CD14-positive monocyte (primary cell): ENCODE measurements around the gene BCO1. TPM values are rescaled to one million over a fixed set of nuclear protein-coding genes. Genes with fewer than 3 reads are reported as not detected.
"Not testable (repeated sequence)": the region's sequence is repeated elsewhere in the genome, so short reads cannot be mapped to it uniquely, and the experiment has no call there.

ENCODE experiments used
- DNase-seq, 3 donors: peaks; one replicate each; pipeline ENCODE4 v3.0.0-alpha.2; 2011 to 2022
- H2AFZ ChIP-seq: 2 replicates; pipeline ENCODE4 v1.6.0; 2012; ENCODE audit warnings: mild to moderate bottlenecking, low read depth, low read length, inconsistent platforms; ENCODE audit not compliant: insufficient read depth, poor library complexity, severe bottlenecking
- H3K27ac ChIP-seq, 2 donors: 1 replicate in 1 of 2; 2 replicates in 1 of 2; pipeline ENCODE4 v1.5.1; 2012 to 2013; ENCODE audit warnings: low read length in 2 of 2, control low read depth in 1 of 2, inconsistent platforms in 1 of 2, low read depth in 1 of 2, mild to moderate bottlenecking in 1 of 2
- H3K27me3 ChIP-seq, 2 donors: one replicate each; pipeline versions ENCODE4 v1.6.0 to v1.6.1; 2011 to 2013; ENCODE audit warnings: low read length in 2 of 2; ENCODE audit not compliant: control insufficient read depth in 2 of 2, insufficient read depth in 2 of 2
- H3K36me3 ChIP-seq, 2 donors: replicated peaks in 1 of 2; 1 replicate in 1 of 2; 2 replicates in 1 of 2; pipeline versions ENCODE4 v1.5.1 to v1.6.1; 2012 to 2013; ENCODE audit warnings: low read length in 2 of 2, control low read depth in 1 of 2, inconsistent platforms in 1 of 2, mild to moderate bottlenecking in 1 of 2; ENCODE audit not compliant: insufficient read depth in 2 of 2, control insufficient read depth in 1 of 2
- H3K4me1 ChIP-seq, 2 donors: 1 replicate in 1 of 2; 2 replicates in 1 of 2; pipeline versions ENCODE4 v1.5.1 to v1.6.1; 2012 to 2013; ENCODE audit warnings: low read length in 2 of 2, control low read depth in 1 of 2, inconsistent platforms in 1 of 2, mild to moderate bottlenecking in 1 of 2, moderate library complexity in 1 of 2; ENCODE audit not compliant: insufficient read depth in 2 of 2, control insufficient read depth in 1 of 2
- H3K4me2 ChIP-seq: replicated peaks from 2 replicates; pipeline ENCODE3; 2012; ENCODE audit warnings: low read length, moderate library complexity, mild to moderate bottlenecking; ENCODE audit not compliant: poor library complexity, severe bottlenecking; ENCODE audit errors: extremely low read depth
- H3K4me3 ChIP-seq, 3 experiments: fragments of 200-600 bp in 1 of 3; sonication (generic) in 1 of 3; replicated peaks in 1 of 3; 1 replicate in 2 of 3; 2 replicates in 1 of 3; pipeline ENCODE4 v1.5.1; 2011 to 2013; ENCODE audit warnings: low read length in 3 of 3, mild to moderate bottlenecking in 3 of 3, control low read depth in 2 of 3, low read depth in 2 of 3, inconsistent platforms in 1 of 3, moderate library complexity in 1 of 3
- H3K79me2 ChIP-seq: 2 replicates; pipeline ENCODE4 v1.6.0; 2012; ENCODE audit warnings: mild to moderate bottlenecking, control low read depth, inconsistent platforms, low read length, moderate library complexity; ENCODE audit not compliant: insufficient read depth
- H3K9ac ChIP-seq: 2 replicates; pipeline ENCODE4 v1.6.0; 2017; ENCODE audit warnings: low read length, mild to moderate bottlenecking; ENCODE audit not compliant: insufficient read depth, poor library complexity, severe bottlenecking
- H3K9me3 ChIP-seq, 2 donors: replicated peaks in 1 of 2; 1 replicate in 1 of 2; 2 replicates in 1 of 2; pipeline versions ENCODE4 v1.5.1 to v1.6.1; 2012 to 2013; ENCODE audit warnings: low read length in 2 of 2, control low read depth in 1 of 2; ENCODE audit not compliant: control insufficient read depth in 1 of 2, insufficient read depth in 1 of 2
- H4K20me1 ChIP-seq: 2 replicates; pipeline ENCODE4 v1.6.0; 2012; ENCODE audit warnings: mild to moderate bottlenecking, low read length, control low read depth, moderate library complexity; ENCODE audit not compliant: insufficient read depth
- H3K27ac Mint-ChIP-seq, 7 donors: one replicate each; pipeline ENCODE4 v1.8.0; 2020; ENCODE audit warnings: mild to moderate bottlenecking in 7 of 7, mixed read lengths in 7 of 7, moderate library complexity in 6 of 7, inconsistent platforms in 2 of 7
- H3K27me3 Mint-ChIP-seq, 3 donors: one replicate each; pipeline ENCODE4 v1.8.0; 2021 to 2022; ENCODE audit warnings: low read depth in 3 of 3, mild to moderate bottlenecking in 3 of 3, mixed read lengths in 3 of 3, moderate library complexity in 3 of 3, inconsistent platforms in 1 of 3
- H3K36me3 Mint-ChIP-seq, 2 donors: one replicate each; pipeline ENCODE4 v1.8.0; 2020; ENCODE audit warnings: mixed read lengths in 2 of 2, inconsistent platforms in 1 of 2, mild to moderate bottlenecking in 1 of 2
- H3K4me1 Mint-ChIP-seq: one replicate; pipeline ENCODE4 v1.8.0; 2020; ENCODE audit warnings: mild to moderate bottlenecking, mixed read lengths
- H3K4me3 Mint-ChIP-seq, 2 donors: one replicate each; pipeline ENCODE4 v1.8.0; 2020; ENCODE audit warnings: mild to moderate bottlenecking in 2 of 2, mixed read lengths in 2 of 2, moderate library complexity in 1 of 2
- H3K9me3 Mint-ChIP-seq, 7 donors: one replicate each; pipeline ENCODE4 v1.8.0; 2020 to 2022; ENCODE audit warnings: mixed read lengths in 7 of 7, mild to moderate bottlenecking in 6 of 7, moderate library complexity in 6 of 7, inconsistent platforms in 2 of 7
- WGBS: methylation state at CpG from one replicate; pipeline ENCODE4 v1.1.5; 2013; ENCODE audit warnings: missing lambda C conversion rate; ENCODE audit not compliant: insufficient coverage; 5-methylcytosine and 5-hydroxymethylcytosine counted together
- intact Hi-C, 2 donors: fragments of 100-400 bp; cut with micrococcal nuclease; formaldehyde crosslinking; loops; one replicate each; pipeline versions ENCODE4 v1.15.0 to v1.15.1; 2023
- polyA plus RNA-seq, 3 donors: library from polyadenylated mRNA; depleted of rRNA in 1 of 3; unstranded in 2 of 3; stranded (reverse) in 1 of 3; fragments of 300-500 nt in 2 of 3; fragments of >200 nt in 1 of 3; fragmentation: Illumina TruSeq in 2 of 3; gene quantifications; 1 replicate in 2 of 3; 2 replicates in 1 of 3; pipeline ENCODE4 v1.2.3, GENCODE V29; 2012 to 2021
- TF ChIP-seq, protein P1 (sequence below): fragments of 200-600 bp; IDR thresholded peaks from one replicate; pipeline ENCODE4 v1.8.0; 2022; ENCODE audit warnings: antibody characterized with exemption, mild to moderate bottlenecking

Gene BCO1
- polyA plus RNA-seq, 3 donors, result not detected

DNA sequence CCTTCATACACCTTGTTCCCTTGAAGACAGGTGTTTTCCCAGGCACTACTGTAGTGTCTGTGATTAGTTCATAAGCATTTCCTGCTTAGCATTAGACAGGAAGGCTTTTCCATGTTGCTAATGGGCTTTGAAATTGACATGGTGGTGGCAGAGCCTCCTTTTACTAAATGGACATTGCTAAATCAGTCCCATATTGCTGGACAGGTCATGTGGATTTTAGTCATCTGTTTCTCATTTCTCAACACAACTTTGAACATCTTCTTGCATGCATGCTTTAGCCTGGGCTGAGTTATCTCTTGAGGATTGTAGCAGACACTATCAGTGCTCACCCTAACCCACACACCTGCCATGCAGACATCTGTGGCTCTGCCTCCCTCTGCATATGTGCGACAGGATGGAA lies 13.7 kb upstream of the BCO1 start:
- WGBS, result no CpG with 5 or more reads among the region's 1 CpG
- Histone ChIP-seq H3K27me3 (no peaks in the 10 kb centered on the region), H3K27ac (no peak overlapping the region), H3K4me1 (no peaks in the 10 kb centered on the region), H3K79me2 (no peaks in the 10 kb centered on the region), H3K9me3 (no peaks in the 10 kb centered on the region), H3K9ac (no peak overlapping the region), H3K4me2 (no peak overlapping the region), H4K20me1 (no peaks in the 10 kb centered on the region), H2AFZ (no peak overlapping the region), H3K4me3 (no peak overlapping the region), H3K36me3 (no peaks in the 10 kb centered on the region)
- H3K4me3 Mint-ChIP-seq, result no peak overlapping the region
- TF ChIP-seq, protein P1, sequence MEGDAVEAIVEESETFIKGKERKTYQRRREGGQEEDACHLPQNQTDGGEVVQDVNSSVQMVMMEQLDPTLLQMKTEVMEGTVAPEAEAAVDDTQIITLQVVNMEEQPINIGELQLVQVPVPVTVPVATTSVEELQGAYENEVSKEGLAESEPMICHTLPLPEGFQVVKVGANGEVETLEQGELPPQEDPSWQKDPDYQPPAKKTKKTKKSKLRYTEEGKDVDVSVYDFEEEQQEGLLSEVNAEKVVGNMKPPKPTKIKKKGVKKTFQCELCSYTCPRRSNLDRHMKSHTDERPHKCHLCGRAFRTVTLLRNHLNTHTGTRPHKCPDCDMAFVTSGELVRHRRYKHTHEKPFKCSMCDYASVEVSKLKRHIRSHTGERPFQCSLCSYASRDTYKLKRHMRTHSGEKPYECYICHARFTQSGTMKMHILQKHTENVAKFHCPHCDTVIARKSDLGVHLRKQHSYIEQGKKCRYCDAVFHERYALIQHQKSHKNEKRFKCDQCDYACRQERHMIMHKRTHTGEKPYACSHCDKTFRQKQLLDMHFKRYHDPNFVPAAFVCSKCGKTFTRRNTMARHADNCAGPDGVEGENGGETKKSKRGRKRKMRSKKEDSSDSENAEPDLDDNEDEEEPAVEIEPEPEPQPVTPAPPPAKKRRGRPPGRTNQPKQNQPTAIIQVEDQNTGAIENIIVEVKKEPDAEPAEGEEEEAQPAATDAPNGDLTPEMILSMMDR, result no peak
- peaks cover 0 to 2% (median 0%) of the 10 kb centered on the region in 7 donors for H3K9me3 Mint-ChIP-seq
- no peaks in the 10 kb centered on the region for H3K36me3 Mint-ChIP-seq
- no peak overlapping the region for H3K27ac Mint-ChIP-seq
- DNase-seq, result no peak
- intact Hi-C loops, result no loop called here
- H3K27me3 Mint-ChIP-seq, result peaks cover 11 to 20% (median 16%) of the 10 kb centered on the region in 3 donors
- no peaks in the 10 kb centered on the region for H3K4me1 Mint-ChIP-seq

DNA sequence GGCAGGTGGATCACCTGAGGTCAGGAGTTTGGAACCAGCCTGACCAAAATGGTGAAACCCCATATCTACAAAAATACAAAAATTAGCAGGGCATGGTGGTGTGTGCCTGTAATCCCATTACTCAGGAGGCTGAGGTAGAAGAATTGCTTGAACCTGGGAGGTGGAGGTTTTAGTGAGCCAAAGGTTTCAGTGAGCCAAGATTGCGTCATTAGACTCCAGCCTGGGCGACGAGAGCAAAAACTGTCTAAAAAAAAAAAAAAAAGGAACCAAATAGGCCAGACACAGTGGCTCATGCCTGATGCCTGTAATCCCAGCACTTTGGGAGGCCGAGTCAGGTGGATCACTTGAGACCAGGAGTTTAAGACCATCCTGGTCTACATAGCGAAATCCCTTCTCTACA lies 12.8 kb upstream of the BCO1 start:
- H3K4me1 ChIP-seq, H4K20me1 ChIP-seq, H3K27ac ChIP-seq, H3K4me3 Mint-ChIP-seq, intact Hi-C loops, H3K4me3 ChIP-seq, H3K27me3 ChIP-seq, H2AFZ ChIP-seq, H3K36me3 Mint-ChIP-seq, H3K4me1 Mint-ChIP-seq, DNase-seq, H3K9ac ChIP-seq, H3K27ac Mint-ChIP-seq, H3K4me2 ChIP-seq, H3K9me3 Mint-ChIP-seq, H3K79me2 ChIP-seq, H3K36me3 ChIP-seq, H3K9me3 ChIP-seq: not testable (repeated sequence)
- peaks cover 11 to 17% (median 16%) of the 10 kb centered on the region in 3 donors for H3K27me3 Mint-ChIP-seq
- 26% methylated on average over 3 of the region's 5 CpGs for WGBS
